Measurements from ENCODE around the gene ANAPC7.

GRCh38 chr12:110343736-110344555 lies 59.6 kb downstream of the ANAPC7 start:
- TF ChIP-seq EZH2 (IDR thresholded peaks at IDR 0.05; ENCODE audit: borderline replicate concordance, low read depth, low read length, poor library complexity, severe bottlenecking) (no peak), CTCF (conservative IDR thresholded peaks at IDR 0.05; ENCODE audit: low read depth, low read length) (no peak)
